Right lung (tissue), 10 donors: ENCODE data around the gene SMC2. TPM values are rescaled to one million over a fixed set of nuclear protein-coding genes. Genes with fewer than 3 reads are reported as not detected.

ENCODE experiments used
- DNase-seq, 2 donors: peaks; one replicate each; pipeline ENCODE4 v3.0.0-alpha.2; 2013
- long read RNA-seq, 8 donors: transcript quantifications; one replicate each; lab custom pipeline, GENCODE V29; 2026
- polyA plus RNA-seq, 5 donors: library from polyadenylated mRNA; unstranded; fragments of 120-200 nt; gene quantifications; one replicate each; pipeline versions ENCODE4 v1.2.1 to v1.2.3, GENCODE V29; 2013; ENCODE audit warnings: inconsistent platforms in 1 of 5, low replicate concordance in 1 of 5; ENCODE audit not compliant: insufficient read length in 5 of 5, insufficient read depth in 1 of 5

SMC2 gene
- 10 to 100 TPM; 23.5 to 57.1 (median 37.5) TPM for polyA plus RNA-seq
- long read RNA-seq, donor 1, partial matches to known transcripts: 19 of 19 reads
- long read RNA-seq, donor 1, other reads (novel, unspliced or antisense): 0 of 19 reads
- long read RNA-seq, donor 2, full-length matches to known transcripts: 1 of 1 reads
- long read RNA-seq, donor 2, partial matches to known transcripts: 0 of 1 reads
- long read RNA-seq, donor 2, other reads (novel, unspliced or antisense): 0 of 1 reads
- long read RNA-seq, donor 3: 0 reads
- long read RNA-seq, donor 4, partial matches to known transcripts: 6 of 6 reads
- long read RNA-seq, donor 4, other reads (novel, unspliced or antisense): 0 of 6 reads
- long read RNA-seq, donor 5, partial matches to known transcripts: 55 of 55 reads
- long read RNA-seq, donor 5, other reads (novel, unspliced or antisense): 0 of 55 reads
- long read RNA-seq, donor 6, partial matches to known transcripts: 21 of 21 reads
- long read RNA-seq, donor 6, other reads (novel, unspliced or antisense): 0 of 21 reads
- long read RNA-seq, donor 7, partial matches to known transcripts: 22 of 22 reads
- long read RNA-seq, donor 7, other reads (novel, unspliced or antisense): 0 of 22 reads
- long read RNA-seq, donor 8, partial matches to known transcripts: 7 of 7 reads
- long read RNA-seq, donor 8, other reads (novel, unspliced or antisense): 0 of 7 reads

DNA sequence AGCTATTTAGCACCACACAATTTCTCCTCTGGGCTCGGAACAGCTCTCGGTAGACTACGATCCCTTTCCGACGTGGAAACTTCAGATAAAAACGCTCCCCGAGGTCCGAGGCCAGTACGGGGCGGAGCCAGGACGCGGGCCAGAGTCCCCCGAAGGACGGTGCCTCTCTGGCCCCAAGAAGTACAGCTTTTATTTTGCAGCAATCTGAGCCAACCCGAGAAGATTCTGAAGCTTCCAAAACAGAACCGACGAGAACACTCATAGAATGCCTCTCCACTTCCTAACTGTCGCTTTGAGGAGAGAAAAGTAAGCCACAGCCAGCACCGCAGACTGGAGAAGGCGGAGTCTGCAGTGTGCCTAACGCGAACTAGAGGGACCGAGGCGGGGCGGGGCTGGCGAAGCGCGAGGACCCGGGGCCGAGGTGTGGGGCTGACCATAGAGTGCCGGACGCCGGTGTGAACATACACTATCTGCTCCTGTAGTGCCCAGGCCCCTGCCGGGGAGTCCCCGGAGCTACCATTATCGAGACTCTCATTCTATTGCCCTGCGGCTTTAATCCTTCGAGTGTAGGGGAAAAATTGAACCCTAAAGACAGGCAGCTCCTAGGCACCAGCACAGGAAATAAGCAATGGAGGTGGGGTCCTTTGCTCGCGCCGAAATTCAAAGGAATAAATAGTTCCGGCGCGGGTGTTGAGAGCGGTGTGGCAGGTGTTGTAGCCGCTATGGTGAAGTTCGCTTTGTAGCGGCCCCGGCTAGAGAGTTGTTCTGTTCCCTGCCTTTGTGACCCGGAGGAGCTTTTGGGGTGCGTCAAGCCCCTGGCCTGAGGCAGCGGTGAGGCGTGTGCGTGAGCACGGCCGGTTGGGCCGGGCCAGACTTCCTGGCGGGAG is at the start of gene SMC2:
Gene SMC2, plus strand, starts transcription at position 663 of the 887 bp plus-strand sequence. CDS start 1,076 bp downstream, outside the sequence.
- peak; percentile 93 to 96 for DNase-seq

DNA sequence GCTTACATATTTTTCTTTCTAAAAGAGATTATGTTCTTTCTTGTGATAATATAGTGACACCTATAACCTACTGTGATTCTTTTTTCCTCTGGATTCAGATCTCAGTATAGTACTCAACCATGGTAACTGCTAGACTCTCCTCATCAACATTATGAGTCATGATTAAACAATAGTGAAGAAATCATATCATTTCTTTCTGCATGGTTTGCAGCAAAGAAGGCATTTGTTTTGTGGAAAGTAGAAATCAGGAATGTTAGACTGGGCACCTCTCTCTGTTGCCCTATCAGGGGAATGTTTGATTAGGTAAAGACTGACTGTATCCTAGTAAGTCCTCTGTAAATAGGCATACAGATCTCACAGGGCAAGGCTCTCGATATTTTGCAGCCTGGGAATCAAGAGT is 25.6 kb upstream of the SMC2 start:
- DNase-seq: no peak

- DNase-seq: no peak
Measured at GRCh38 chr9:104069288-104069687, 24.8 kb upstream of the SMC2 start.

GRCh38 chr9:104071589-104071988 is 22.5 kb upstream of the SMC2 start:
- DNase-seq: no peak

- no peak for DNase-seq
Measured at GRCh38 chr9:104073098-104073769, 20.9 kb upstream of the SMC2 start.

DNA sequence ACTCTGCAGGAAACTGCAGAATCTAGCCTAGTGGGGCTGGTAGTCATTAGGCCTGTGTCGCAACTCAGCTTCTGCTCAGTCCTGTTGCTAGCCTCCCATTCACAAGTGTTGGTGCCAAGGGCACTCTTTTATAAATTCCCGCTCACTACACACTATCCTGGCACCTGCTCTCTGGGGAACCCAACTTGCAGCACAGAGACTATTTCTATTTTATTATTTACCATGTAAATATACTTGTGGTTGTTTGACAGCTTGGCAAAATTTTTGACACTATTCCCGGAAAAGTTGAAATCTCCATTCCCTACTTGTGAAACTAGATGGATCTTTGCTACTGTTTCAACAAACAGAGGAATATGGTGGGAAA is 20.4 kb upstream of the SMC2 start:
- DNase-seq: no peak

DNA sequence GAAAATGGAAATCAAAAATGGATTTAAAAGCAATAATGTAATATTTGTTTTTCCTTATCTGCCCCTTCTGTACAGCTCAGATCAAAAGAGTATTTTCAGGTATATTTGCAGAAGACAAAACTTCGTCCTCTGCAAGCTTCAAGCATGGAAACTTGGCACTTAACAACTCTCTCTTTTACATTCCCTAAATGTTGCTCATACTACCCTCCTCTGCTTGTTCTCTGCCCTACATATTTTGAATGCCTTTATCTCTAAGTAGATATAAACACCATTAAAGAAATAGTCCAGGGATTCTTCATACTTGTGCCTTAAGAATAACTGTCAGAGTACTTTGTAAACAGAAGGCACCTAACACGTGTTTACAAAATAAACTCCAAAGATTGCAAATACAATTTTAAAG is 19.2 kb upstream of the SMC2 start:
- no peak for DNase-seq

DNA sequence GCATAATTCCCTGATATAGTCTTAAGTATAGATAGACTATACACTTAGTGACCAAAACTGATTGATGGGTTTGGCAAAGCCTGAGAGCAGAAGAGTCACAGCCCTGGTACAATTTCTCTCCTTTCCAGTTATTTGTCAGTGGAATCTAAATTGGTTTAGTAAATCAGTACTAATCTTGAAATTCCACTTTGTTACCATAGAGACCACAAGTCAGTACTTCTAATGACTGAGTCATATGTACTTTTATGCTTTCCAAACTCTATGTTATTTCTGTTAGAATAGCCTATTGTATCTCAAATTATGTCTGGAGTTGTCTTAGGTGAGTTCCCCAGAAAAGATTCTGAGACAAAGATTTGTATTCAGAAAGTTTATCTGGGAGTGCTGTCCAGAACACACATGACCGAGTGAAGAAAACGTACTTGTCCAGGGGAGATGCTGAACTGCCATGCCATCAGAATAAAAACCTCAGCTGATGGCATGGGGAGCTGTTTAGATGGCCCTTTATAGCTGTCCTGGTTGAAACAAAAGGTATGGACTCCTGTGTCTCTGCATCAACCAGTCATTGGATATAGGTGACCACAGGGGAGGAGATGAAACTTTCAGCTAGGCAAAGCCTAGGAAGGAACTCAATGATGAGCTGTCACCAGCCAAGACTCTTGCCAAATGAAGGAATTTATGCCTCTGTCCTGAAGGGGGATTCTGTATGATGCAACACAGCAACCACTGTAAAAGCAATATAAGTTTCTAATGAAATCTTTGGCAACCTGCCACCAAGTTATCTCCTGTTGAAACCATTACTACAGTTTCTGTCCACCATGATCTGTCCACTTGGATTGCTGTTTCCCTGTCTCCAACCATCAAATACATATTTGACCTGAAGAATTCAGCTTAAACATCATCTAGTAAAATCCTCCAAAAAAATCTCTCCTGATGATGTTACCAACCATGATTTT is 18.0 kb upstream of the SMC2 start:
- no peak for DNase-seq

DNA sequence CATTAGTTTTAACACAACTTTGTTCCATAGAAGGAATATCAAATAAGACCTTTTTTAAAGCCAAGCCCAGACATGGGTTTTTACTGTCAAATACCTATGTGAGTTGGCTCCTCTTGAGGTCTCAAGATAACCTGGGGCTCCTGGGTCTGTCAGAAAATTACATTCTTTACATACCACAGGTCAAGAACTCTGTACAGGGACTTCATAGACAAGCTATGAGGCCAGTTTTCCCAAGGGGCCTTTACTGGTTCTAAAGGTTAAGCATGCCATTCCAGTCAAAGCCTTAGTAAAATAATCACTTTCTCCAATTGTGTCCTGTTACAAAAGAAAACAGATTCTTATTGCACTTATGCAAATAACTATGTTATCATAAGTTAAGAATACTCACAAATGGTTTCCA is 15.5 kb upstream of the SMC2 start:
- DNase-seq: no peak

- no peak for DNase-seq
Measured at GRCh38 chr9:104080983-104081382, 13.1 kb upstream of the SMC2 start.

DNA sequence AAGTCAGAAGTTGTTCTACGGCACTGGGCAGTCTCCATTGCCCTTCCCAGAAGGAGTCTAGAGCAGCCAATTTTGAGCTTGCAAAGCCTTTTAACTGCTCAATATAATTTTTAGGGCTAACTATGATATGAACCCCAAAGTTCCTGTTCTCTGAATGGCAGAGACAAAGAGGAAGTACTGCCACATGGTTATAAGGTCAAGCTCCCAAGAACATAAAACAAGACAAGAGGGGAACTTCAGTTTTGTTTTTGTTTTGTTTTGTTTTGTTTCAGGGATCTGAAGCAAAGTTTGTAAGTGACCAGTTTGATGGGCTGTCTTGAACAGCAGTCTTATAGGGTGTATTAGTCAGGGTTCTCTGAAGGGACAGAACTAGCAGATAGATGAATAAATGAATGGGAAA is 11.9 kb upstream of the SMC2 start:
- no peak for DNase-seq

DNA sequence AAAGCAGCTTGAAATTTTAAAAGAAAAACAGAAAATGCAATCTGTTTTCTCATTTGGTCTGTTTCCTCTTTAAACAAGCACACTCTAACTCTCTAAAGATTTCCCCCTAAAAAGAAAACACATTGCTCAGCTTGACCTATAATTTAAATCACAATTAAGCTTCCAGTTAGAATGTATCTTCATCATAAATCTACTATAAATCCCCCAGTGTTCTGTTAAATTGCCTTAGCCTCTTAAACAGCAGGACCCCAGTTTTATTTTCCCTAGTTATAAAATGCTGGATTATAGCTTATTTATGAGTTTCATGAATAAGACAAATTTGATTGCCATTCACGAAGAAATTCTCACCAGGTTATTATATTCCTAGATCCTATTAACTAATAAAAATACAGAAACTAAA is 8.6 kb upstream of the SMC2 start:
- DNase-seq: no peak

DNA sequence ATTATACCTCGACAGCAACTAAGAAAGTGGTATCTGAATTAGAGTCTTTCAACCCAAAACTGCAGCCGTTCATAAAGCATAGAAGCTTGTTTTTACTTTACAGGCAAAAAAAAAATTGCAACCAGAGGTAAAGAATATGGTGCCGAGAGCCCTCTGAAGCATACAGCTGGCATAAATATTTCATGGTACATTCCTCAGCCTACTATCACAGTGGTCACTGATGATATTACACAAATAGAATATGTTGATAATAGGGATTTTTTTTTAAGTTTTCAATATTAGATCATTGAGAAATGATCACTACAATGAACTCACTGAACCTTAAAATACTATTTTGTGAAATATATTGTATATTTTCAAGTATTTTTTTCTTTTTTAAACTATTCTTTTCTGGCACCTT is 6.2 kb upstream of the SMC2 start:
- DNase-seq: no peak

DNA sequence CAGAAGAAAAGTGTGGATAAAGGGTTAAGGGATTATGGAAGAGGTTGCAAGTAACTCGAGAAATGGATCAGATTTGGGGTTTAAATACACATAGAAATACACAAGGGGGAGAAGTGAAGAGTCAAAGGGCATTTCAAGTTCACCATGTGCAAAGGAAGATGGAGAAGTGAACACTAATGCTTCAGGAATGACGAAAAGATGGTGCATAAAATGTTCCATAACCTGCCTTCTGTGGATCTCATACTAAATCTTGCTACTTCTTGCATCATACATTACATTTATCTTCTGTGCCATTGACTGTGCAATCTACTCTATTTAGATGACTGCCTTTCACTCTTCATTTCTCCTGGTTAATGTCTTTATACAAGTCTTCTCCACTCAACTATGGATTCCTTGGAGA is 5.7 kb upstream of the SMC2 start:
- DNase-seq: no peak

GRCh38 chr9:104090578-104090977 is 3.5 kb upstream of the SMC2 start:
- DNase-seq: no peak

DNA sequence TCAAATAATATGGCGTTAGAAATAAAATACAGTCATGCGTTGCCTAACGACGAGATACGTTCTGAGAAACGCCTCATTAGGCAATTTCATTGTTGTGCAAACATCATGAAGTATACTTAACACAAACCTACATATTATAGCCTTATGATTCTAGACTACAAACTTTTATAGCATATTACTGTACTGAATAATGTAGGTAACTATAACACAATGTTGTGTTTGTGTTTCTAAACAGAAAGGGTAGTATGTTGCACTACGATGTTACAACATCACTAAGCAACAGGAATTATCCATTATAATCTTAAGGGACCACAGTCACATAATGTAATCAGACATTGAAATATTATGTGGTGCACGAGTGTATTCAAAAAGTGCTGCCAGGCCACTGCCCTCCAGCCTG is 3.0 kb upstream of the SMC2 start:
- DNase-seq: peak in 1 of 2 donors; percentile 55

GRCh38 chr9:104091708-104092107 is 2.4 kb upstream of the SMC2 start:
- DNase-seq: peak in 1 of 2 donors; percentile 58

DNA sequence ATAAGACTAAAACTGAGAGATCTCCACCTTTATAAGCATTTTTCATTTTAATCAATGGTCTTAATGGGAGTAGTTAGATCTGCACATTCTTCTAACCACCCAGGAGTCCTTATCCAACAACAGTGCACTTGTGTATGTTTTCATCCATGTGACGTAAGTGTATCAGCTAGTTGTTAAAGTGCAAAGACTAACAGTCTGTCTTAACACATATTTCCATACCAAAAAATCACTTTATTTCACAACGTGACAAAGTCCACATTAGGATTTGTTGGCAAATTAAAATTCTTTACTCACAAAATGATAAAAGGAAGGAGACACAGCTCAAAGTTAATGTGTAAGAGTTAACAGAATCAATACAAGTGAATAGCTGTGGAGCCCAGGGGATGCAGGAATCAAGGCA is 1.9 kb upstream of the SMC2 start:
- no peak for DNase-seq

DNA sequence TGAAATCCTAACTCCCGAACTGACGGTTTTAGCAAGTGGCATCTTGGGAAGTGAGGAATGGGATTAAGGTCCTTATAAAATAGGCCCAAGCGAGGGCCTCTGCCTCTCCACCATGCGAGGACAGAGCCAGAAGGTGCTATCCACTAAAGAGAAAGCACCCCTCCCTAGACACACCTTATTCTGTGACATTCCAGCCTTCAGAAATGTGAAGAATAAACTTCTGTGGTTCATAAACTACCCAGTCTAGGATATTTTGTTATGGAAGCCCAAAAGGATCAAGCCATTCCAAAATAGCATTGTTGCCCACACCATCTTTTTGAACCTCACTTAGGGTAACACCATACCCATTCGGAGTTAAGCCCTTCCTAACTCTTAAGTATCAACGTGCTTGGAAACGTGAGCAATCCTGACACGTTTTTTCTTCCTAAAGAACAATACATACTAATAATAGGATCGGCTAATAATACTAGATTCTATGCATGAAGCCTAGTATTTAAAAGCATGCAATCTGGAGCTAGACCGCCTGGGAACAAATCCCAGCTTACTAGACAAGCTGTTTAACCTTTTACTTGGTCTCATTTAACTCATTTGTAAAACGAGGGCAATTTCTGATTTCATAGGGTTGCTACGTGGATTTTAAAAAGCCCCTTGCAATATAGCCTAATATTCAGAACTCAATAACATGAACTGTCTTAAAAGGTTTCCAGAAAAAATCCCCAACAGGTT is 1.1 kb upstream of the SMC2 start:
- DNase-seq: peak in 1 of 2 donors; percentile 23

DNA sequence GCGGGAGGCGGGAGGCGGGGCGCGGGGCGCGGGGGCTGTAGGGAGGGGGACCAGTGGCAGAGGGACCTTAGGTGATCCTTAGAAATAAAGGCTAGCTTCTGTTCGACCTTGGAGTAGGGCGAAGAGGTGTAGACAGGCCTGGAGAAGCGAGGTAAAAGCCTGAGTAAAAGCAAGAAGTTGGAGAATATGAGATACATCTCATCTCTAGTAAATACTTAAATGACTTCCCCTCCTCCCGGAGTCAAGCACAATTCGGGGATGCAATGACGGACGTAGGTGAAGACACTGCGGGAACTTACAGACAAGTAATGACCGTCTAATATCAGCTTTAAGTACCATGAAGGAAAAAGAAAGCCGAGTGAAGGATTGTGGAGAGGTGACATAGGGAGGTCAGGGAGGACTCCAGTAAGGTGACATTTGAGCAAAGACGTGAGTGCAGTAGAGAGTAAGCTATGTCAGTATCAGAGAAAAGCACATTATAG is 466 bp downstream of the SMC2 start:
- no peak for DNase-seq
